ENCODE data around the gene HBEGF.

- TF ChIP-seq, protein P1, sequence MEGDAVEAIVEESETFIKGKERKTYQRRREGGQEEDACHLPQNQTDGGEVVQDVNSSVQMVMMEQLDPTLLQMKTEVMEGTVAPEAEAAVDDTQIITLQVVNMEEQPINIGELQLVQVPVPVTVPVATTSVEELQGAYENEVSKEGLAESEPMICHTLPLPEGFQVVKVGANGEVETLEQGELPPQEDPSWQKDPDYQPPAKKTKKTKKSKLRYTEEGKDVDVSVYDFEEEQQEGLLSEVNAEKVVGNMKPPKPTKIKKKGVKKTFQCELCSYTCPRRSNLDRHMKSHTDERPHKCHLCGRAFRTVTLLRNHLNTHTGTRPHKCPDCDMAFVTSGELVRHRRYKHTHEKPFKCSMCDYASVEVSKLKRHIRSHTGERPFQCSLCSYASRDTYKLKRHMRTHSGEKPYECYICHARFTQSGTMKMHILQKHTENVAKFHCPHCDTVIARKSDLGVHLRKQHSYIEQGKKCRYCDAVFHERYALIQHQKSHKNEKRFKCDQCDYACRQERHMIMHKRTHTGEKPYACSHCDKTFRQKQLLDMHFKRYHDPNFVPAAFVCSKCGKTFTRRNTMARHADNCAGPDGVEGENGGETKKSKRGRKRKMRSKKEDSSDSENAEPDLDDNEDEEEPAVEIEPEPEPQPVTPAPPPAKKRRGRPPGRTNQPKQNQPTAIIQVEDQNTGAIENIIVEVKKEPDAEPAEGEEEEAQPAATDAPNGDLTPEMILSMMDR (IDR thresholded peaks at IDR 0.05), result no peak
- TF ChIP-seq POLR2A (IDR thresholded peaks at IDR 0.05), result no peak
These were observed 53.1 kb downstream of the HBEGF start for GRCh38 chr5:140293091-140293848.
